Fibroblast of pulmonary artery (primary cell): ENCODE results near the gene DNAH10.

Experiments
- DNase-seq: peaks from one replicate; pipeline ENCODE4 v3.0.0-alpha.2; 2010; ENCODE audit warnings: low read depth
- H3K4me3 ChIP-seq: replicated peaks from 2 replicates; pipeline ENCODE4 v1.5.1; 2011; ENCODE audit warnings: low read depth, mild to moderate bottlenecking, control low read depth, low read length, moderate library complexity
- TF ChIP-seq, protein P1 (sequence below): IDR thresholded peaks from 2 replicates; pipeline ENCODE4 v1.5.1; 2011; ENCODE audit warnings: mild to moderate bottlenecking, control low read depth, low read length, inconsistent platforms; ENCODE audit errors: missing control alignments

The DNAH10 gene

GRCh38 chr12:123984903-123985302 lies 222.8 kb downstream of the DNAH10 start:
- no peak overlapping the region for H3K4me3 ChIP-seq
- TF ChIP-seq, protein P1, sequence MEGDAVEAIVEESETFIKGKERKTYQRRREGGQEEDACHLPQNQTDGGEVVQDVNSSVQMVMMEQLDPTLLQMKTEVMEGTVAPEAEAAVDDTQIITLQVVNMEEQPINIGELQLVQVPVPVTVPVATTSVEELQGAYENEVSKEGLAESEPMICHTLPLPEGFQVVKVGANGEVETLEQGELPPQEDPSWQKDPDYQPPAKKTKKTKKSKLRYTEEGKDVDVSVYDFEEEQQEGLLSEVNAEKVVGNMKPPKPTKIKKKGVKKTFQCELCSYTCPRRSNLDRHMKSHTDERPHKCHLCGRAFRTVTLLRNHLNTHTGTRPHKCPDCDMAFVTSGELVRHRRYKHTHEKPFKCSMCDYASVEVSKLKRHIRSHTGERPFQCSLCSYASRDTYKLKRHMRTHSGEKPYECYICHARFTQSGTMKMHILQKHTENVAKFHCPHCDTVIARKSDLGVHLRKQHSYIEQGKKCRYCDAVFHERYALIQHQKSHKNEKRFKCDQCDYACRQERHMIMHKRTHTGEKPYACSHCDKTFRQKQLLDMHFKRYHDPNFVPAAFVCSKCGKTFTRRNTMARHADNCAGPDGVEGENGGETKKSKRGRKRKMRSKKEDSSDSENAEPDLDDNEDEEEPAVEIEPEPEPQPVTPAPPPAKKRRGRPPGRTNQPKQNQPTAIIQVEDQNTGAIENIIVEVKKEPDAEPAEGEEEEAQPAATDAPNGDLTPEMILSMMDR, result no peak
- no peak for DNase-seq
